GDM1 (cell line): ENCODE measurements around the gene PPP2R3A.
"Not testable (repeated sequence)": the region's sequence is repeated elsewhere in the genome, so short reads cannot be mapped to it uniquely, and the experiment has no call there.

Experiments used
- DNase-seq: peaks from one replicate; lab custom pipeline; 2025; lab: John Stamatoyannopoulos, UW

Gene PPP2R3A

DNA sequence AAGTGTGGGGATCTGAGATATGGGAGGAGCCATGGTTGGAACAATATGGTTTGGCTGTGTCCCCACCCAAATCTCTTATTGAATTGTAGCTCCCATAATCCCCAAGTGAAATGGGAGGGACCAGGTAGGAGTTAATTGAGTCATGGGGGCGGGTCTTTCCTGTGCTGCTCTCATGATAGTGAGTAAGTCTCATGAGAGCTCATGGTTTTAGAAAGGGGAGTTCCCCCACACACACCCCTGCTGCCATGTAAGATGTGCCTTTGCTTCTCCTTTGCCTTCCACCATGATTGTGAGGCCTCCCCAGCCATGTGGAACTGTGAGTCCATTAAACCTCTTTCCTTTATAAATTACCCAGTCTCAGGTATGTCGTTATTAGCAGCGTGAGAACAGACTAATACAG is 119.5 kb downstream of the PPP2R3A start:
- DNase-seq, result not testable (repeated sequence)

DNA sequence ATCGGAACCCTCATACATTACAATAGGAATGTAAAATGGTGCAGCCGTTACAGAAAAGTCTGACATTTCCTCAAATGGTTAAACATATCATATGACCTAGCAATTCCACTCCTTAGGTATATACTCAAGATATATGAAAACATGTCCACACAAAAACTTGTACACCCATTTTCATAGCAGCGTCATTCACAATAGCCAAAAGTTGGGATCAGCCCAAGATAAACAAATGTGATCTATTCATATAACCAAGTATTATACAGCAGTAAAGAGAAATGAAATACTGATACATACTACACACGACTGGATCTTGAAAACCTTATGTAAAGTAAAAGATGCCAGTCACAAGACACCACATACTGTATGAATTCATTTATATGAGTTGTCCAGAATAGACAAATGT is 128.2 kb downstream of the PPP2R3A start:
- no peak for DNase-seq

DNA sequence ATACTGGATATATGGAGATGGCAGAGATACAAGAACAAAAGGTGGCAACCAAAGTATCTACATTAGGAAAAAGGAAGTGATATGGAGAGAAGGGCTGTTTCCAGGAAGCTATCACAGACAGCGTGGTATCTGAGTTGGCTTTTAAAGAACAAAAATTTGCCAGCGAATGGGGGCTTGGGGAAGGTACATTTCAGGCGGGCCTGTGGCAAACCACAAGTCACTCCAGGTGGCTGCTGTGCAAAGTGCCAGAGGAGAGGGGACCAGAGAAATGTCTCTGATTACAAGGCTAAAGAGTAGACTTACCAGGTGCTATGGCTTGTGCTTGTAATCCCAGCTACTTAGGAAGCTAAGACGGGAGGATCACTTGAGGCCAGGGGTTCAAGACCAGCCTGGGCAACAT is 139.5 kb downstream of the PPP2R3A start:
- DNase-seq, result peak; percentile 1

DNA sequence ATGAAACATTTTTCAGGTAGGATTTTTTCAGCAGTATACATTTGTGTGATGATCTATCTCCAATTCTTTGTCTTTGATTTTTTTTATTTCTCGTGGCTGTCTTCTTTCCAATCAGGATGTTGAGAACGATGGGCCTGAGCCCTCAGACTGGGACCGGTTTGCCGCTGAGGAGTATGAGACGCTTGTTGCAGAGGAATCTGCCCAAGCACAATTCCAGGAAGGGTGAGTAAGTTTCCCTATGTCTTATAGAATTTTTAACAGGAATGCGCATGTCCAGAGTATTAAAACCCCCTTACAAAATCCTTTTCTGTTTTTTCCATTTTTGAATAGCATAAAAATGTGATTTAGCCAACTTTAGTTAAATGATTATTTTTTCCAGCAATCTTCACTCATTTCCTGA is 140.6 kb downstream of the PPP2R3A start:
- no peak for DNase-seq

DNA sequence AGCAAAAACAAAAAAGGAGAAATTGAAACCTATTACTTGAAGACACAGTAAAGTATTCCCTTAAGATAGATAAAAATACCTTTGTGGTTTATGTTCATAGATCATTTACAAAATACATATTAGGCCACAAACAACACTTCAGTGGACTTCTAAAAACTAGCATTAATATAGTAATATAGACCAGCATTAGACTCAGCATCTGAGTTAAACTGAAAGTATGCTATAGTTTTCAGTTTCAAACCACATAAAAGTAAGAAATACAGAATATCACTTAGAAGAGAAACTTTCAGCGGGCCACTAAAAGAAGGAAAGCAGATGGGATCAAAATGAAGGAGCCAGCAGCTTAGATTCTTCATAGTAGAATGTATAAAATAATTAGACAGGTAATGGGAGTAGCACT is 144.0 kb downstream of the PPP2R3A start:
- DNase-seq, result no peak

DNA sequence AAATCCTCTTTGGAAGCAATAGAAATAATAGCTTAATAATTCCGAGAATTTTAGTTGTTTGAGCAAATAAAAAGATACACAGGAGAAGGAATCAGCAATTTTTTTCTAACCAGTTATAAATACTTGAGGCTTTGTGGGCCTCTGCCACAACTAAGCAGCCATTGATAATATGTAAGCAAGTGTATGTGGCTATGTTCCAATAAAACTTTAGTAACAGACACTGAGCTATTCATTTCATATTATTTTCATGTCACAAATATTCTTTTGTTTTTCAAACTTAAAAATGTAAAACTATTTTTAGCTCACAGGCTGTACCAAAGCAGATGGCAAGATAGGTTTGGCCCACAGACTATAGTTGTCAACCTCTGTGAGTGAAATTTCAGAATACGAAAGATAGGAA is 145.0 kb downstream of the PPP2R3A start:
- no peak for DNase-seq

DNA sequence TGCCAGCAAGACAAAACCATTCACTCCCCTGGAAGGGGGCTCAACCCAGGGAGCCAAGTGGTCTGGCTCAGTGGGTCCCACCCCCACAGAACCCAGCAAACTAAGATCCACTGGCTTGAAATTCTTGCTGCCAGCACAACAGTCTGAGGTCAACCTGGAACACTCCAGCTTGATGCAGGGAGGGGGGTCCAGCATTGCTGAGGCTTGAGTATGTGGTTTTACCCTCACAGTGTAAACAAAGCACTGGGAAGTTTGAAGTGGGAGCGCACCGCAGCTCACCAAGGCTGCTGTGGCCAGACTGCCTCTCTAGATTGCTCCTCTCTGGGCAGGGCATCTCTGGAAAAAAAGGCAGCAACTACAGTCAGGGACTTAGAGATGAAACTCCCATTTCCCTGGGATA is 148.9 kb downstream of the PPP2R3A start:
- no peak for DNase-seq

DNA sequence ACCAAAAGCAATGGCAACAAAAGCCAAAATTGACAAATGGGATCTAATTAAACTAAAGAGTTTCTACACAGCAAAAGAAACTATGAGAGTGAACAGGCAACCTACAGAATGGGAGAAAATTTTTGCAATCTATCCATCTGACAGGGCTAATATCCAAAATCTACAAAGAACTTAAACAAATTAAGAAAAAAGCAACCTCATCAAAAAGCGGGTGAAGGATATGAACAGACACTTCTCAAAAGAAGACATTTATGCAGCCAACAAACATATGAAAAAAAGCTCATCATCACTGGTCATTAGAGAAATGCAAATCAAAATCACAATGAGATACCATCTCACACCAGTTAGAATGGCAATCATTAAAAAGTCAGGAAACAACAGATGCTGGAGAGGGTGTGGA is 153.8 kb downstream of the PPP2R3A start:
- DNase-seq, result not testable (repeated sequence)

DNA sequence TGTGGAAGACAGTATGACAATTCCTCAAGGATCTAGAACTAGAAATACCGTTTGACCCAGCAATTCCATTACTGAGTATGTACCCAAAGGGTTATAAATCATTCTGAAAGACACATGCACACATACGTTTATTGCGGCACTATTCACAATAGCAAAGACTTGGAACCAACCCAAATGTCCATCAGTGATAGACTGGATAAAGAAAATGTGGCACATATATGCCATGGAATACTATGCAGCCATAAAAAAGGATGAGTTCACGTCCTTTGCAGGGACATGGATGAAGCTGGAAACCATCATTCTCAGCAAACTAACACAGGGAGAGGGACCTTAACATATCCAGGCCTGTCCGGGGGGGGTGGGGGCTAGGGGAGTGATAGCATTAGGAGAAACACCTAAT is 154.3 kb downstream of the PPP2R3A start:
- not testable (repeated sequence) for DNase-seq

DNA sequence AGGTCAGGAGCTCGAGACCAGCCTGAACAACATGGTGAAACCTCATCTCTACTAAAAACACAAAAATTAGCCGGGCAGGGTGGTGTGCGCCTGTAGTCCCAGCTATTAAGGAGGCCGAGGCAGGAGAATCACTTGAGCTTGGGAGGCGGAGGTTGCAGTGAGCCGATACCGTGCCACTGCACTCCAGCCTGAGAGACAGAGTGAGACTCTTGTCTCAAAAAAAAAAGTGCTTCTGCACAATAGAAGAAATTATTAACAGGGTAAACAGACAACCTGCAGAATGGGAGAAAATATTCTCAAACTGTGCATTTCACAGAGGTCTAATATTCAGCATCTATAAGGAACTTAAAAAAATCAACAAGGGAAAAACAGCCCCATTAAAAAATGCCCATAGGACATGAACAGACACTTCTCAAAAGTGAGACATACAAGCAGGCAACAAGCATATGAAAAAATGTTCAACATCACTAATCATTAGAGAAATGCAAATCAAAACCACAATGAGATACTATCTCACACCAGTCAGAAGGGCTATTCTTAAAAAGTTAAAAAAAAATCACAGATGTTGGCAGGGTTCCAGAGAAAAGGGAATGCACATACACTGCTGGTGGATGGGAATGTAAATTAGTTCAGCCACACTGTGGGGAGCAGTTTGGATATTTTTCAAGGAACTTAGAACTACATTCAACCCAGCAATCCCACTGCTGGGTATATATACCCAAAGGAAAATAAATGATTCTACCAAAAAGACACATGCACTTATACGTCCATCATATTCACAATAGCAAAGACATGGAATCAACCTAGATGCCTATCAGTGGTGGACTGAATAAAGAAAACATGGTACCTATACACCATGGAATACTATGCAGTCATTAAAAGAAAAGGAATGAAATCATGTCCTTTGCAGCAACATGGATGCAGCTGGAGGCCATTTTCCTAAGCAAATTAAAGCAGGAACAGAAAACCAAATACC is 155.1 kb downstream of the PPP2R3A start:
- DNase-seq, result no peak

DNA sequence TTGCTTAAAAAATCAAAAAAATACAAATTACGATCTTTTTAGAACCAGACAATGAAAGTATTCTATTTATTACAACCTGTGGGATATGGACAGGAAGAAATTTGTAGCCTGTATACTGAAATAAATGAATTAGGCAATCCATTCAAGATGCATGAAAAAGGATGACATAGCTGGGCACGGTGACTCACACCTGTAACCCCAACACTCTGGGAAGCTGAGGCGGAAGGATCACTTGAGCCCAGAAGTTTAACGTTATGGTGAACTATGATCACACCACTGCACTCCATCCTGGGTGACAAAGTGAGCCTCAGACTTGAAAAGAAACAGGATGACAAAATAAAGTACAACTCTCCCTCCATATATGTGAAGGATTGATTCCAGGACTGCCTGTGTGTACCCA is 156.5 kb downstream of the PPP2R3A start:
- DNase-seq, result no peak

DNA sequence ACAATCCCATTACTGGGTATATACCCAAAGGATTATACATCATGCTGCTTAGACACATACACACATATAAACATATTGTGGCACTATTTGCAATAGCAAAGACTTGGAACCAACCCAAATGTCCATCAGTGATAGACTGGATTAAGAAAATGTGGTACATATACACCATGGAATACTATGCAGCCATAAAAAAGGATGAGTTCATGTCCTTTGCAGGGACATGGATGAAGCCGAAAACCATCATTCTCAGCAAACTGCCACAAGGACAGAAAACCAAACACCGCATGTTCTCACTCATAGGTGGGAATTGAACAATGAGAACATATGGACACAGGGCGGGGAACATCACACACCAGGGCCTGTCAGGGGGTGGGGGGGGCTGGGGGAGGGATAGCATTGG is 166.1 kb downstream of the PPP2R3A start:
- DNase-seq, result not testable (repeated sequence)

DNA sequence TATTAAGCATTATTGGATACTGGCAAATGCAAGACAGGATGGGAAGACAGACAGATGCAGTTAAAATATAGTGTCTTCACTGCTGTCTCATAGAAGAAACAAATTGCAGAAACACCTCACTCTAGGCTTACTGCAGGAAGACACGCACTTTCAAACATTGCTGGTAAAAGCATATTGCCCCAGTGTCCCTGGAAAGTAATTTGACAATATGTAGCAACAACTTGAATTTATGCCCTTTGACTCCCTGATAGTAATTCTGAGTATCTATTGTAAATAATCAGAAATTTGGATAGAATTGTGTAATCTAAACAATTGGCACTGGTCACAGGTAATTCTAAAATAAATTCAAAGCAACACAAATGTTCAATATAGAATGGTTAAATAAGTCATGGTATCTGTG is 168.6 kb downstream of the PPP2R3A start:
- no peak for DNase-seq

DNA sequence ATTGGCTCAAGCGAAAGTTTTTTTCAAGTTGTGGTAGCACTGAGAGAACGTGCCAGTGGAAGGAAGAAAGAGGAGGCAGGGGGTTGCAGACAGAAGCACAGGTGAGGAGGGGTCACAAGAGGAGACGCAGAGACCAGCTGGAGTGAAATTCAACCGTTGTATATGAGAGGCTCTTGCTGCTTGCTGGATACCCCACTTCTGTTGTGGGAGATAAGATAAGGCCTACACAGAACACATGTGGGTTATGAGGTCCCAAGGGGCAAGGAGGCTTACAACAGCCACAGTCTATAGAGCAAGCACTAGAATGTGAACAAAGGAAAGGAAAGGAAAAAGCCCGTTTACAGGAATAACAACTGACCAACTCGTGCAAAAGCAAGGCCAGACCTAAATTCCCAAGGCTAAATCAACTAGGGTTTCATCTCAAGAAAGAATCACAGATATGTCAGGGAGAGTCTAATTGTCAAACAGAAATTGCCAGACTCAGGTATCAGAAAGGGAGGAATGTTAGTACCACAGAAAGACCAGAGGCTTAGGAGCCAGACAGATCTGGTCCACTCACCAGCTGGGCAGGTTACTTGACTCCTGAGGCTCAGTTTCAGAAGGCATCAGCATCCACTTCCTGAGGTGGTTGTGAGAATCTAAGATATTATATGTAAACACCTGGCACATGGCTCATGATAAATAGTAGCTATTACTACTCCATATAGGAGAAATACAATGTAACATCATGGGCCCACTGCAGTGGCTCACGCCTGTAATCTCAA is 169.7 kb downstream of the PPP2R3A start:
- no peak for DNase-seq

DNA sequence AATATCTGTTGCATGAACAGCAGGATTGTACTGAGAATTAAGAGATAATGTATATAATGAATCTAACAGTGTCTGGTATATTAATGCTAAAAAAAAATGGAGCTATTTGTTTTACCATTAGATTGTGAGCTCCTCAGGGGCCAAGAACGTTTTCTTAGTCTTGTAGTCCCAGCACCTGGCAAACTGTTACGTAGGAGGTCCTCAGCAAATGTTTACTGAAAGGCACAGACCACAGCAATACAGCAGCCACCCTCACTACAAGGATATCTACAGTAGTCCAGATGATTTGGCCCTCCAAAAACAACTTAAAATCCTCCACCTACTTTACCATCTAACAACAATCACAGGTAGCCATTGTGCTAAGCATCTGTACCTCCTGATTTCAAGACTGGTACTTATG is 170.9 kb downstream of the PPP2R3A start:
- DNase-seq, result no peak

DNA sequence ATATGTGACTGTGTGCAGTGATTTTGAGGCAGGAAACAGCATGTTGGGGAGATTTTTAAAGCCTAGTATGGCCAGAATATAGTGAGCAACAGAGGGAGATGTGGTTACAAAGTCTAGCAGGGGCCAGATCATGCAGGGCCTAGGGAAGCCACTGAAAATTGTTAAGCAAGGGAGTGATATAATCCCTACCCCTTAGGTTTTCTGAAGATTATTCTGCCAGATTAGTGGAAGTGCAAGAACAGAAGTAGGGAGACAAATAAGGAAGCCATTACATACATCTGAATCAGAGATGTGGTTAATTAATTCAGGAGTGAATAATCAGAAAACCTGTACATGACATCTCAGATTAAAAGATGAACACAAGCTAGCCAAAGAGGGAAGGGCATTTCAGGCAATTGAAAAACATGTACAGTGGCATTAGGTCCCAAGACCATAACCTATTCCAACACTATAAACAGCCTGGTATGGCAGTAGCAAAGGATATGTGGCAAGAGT is 175.8 kb downstream of the PPP2R3A start:
- DNase-seq, result no peak

DNA sequence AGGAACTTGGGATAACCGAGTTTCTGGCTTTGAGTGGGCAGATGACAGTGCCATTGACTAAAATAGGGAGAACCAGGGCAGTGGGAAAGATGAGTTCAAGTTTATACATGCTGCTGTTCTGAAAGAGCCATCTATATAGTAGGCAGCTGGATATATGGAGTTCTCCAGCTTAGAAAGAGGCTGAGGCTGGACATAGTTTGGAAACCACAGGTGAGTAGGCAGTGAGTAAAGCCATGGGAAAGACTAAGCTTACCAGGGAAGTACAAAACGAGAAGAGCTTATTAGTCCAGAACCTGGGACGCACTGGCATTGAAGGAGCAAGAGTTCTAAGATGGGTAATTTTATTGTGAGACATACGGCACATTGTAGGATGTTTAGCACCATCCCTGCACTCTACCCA is 176.4 kb downstream of the PPP2R3A start:
- DNase-seq, result no peak

DNA sequence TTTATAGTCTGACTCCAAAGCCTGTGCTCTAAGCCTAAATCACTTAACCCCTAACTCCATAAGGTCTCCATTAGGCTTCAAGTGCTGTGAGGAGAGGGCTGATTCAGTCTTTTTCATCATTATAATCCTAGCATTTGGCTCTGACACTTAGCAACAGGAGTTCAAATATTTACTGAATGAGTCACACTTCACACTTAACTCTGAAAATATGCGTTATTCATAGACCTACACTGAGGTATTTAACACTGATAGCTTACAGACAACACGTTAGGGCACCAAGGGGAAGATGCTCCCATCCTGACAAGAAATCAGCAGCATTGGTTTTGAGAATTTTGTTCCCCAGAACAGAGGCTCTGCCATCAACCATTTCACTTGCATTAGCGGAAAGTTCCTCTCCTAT is 177.1 kb downstream of the PPP2R3A start:
- DNase-seq, result no peak

DNA sequence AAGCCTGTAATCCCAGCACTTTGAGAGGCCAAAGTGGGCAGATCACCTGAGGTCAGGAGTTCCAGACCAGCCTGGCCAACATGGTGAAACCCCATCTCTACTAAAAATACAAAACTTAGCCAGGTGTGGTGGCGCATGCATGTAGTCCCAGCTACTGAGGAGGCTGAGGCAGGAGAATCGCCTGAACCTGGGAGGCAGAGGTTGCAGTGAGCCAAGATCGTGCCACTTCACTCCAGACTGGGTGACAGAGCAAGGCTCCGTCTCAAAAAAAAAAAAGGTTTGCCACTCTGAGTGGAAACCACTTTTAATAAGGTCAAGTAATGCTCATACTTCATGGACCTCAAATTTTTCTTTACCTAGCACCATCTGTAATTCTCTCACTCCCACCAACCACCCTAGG is 178.9 kb downstream of the PPP2R3A start:
- not testable (repeated sequence) for DNase-seq

DNA sequence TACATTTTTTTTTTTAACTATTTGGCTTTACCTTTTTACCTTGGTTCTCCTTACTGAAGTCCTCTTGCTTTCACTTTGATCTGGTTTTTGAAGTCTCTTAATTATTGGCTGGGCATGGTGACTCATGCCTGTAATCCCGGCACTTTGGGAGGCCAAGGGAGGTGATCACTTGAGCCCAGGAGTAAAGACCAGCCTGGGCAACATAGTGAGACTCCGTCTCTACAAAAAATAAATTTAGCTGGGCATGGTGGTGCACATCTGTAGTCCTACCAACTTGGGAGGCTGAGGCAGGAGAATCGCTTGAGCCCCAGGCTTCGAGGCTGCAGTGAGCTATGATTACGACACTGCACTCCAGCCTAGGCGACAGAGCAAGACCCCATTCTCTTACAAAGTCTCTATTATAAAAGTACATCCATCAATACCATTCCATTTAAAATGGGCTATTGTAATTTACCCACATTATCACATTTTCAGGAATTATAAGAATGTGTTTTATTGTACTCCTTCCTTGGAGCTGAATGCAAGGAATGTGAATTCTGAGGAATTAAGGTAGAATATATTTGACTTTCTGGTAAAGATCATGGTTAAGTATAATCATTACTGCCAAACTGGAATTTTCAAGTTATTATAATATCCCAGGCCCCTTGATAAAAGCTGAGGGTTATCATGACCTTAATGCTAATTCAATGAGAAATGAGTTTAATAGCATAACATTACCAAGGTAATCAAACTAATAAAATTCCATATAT is 181.6 kb downstream of the PPP2R3A start:
- no peak for DNase-seq

DNA sequence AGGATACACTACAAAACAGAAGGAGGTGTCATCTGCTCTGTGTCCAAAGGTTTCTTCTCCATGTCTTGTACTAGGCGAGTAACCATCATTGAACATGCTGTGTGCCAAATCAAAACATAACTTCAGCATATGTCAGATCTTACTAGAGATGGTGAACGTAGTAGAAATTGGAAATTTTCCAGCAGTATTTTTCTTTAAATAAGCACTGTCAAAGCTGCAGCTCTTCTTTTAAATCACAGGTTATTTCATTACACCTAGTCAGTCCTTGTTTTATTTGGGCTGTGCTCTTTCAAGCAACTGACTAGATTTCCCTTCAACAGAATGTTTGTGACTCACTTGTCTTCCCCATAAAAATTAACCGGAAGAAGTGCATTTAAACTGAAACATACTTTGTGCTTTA is 184.1 kb downstream of the PPP2R3A start:
- DNase-seq, result no peak

DNA sequence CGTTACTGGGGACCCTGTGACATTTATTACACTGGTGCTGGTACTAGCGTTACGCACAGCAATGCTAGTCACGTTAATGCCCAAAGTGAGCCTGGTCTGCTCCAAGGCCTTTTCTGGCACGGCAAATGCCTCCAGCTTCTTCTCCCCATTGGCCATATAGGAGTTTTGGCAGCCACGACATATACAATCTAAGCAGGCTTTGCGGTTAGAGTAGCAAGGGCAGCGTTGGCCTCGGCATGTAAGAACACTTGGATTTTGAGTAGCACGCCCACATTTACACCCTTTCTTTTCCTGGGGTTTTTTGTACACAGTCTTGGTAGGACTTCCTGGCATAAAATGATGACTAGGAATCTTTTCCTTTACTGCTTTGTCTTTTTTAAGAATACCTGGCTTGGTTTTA is 185.7 kb downstream of the PPP2R3A start:
- no peak for DNase-seq
